Panc1 (cell line): ENCODE results near the gene KHDC4. TPM values are rescaled to one million over a fixed set of nuclear protein-coding genes. Genes with fewer than 3 reads are reported as not detected.
A peak's percentile ranks its signal among the peaks of the same experiment; 100 is the strongest.

Experiments
- ATAC-seq: fragments of 200-7000 bp; cut with Tn5 transposase; 2 replicates; pipeline ENCODE4 v1.9.1; 2020; ENCODE audit warnings: mild to moderate bottlenecking, moderate library complexity
- BruUV-seq: library from RNA; stranded (reverse); fragments of 400-500 nt; replicated peaks from 2 replicates; lab custom pipeline; 2021; lab: Mats Ljungman, UMichigan
- CTCF ChIA-PET: fragments of 300-600 bp; sonication (Branson Sonifier 250); formaldehyde crosslinking; loops from one replicate; lab custom pipeline; 2022; ENCODE audit warnings: antibody characterized with exemption; lab: Charles Lee
- POLR2A ChIA-PET: fragments of 300-600 bp; sonication (Branson Sonifier 250); formaldehyde crosslinking; loops from one replicate; lab custom pipeline; 2022; ENCODE audit warnings: antibody characterized with exemption; lab: Charles Lee
- DNase-seq: peaks from one replicate; pipeline ENCODE4 v3.0.0-alpha.2; 2010; ENCODE audit warnings: low read depth, low spot score
- H3K27ac ChIP-seq: 2 replicates; pipeline ENCODE4 v1.5.1; 2011; ENCODE audit warnings: mild to moderate bottlenecking, low read length, inconsistent platforms
- H3K27me3 ChIP-seq: fragments of 200-500 bp; sonication (Bioruptor generic); 2 replicates; pipeline ENCODE4 v1.6.0; 2014; ENCODE audit warnings: low read length, inconsistent platforms; ENCODE audit not compliant: control insufficient read depth, insufficient read depth
- H3K36me3 ChIP-seq: fragments of 200-500 bp; sonication (Bioruptor generic); 2 replicates; pipeline ENCODE4 v1.5.1; 2014; ENCODE audit warnings: inconsistent platforms, mild to moderate bottlenecking, low read length, moderate library complexity; ENCODE audit not compliant: control insufficient read depth, insufficient read depth
- H3K4me1 ChIP-seq: 2 replicates; pipeline ENCODE4 v1.5.1; 2011; ENCODE audit warnings: inconsistent platforms, mild to moderate bottlenecking, low read length, moderate library complexity; ENCODE audit not compliant: control insufficient read depth, insufficient read depth
- H3K4me3 ChIP-seq, 2 experiments: 2 replicates each; pipeline ENCODE4 v1.5.1; 2011 to 2012; ENCODE audit warnings: low read depth in 2 of 2, low read length in 2 of 2, mild to moderate bottlenecking in 2 of 2, inconsistent platforms in 1 of 2, moderate library complexity in 1 of 2
- H3K9me3 ChIP-seq: fragments of 200-500 bp; sonication (Bioruptor generic); 2 replicates; pipeline ENCODE4 v1.5.1; 2014; ENCODE audit warnings: low read depth, mild to moderate bottlenecking, inconsistent platforms, low read length, moderate library complexity; ENCODE audit not compliant: control insufficient read depth, insufficient read depth
- POLR2AphosphoS5 ChIP-seq: IDR thresholded peaks from 2 replicates; pipeline ENCODE4 v1.6.1; 2012; ENCODE audit warnings: mild to moderate bottlenecking, low read depth, low read length, moderate library complexity
- SIN3A ChIP-seq: IDR thresholded peaks from 2 replicates; pipeline ENCODE4 v1.6.1; 2012; ENCODE audit warnings: low read depth, mild to moderate bottlenecking, low read length, moderate library complexity, borderline replicate concordance; ENCODE audit not compliant: insufficient read depth
- TCF7L2 ChIP-seq: IDR thresholded peaks from 2 replicates; pipeline ENCODE4 v1.6.1; 2011; ENCODE audit warnings: mild to moderate bottlenecking, low read depth, low read length, inconsistent platforms
- in situ Hi-C: cut with HindIII; loops from 2 replicates; pipeline ENCODE4 v1.10.0; 2016; ENCODE audit warnings: low sequenced_read_pairs, low pct_unique_long_range_greater_than_20kb
- intact Hi-C: fragments of 100-400 bp; cut with micrococcal nuclease; formaldehyde crosslinking; loops from one replicate; pipeline ENCODE4 v1.10.0; 2022; ENCODE audit not compliant: unreplicated experiment
- total RNA-seq: library from RNA; stranded (reverse); gene quantifications from one replicate; pipeline ENCODE4 v1.2.1, GENCODE V29; 2021; ENCODE audit not compliant: unreplicated experiment
- TF ChIP-seq, protein P1 (sequence below), 2 experiments: IDR thresholded peaks; 2 replicates each; pipeline ENCODE4 v1.6.1; 2011 to 2012; ENCODE audit warnings: low read depth in 2 of 2, control low read depth in 1 of 2, low read length in 1 of 2, mild to moderate bottlenecking in 1 of 2, moderate library complexity in 1 of 2; ENCODE audit not compliant: insufficient read depth in 1 of 2
- TF ChIP-seq, protein P2 (sequence below): fragments of 450-650 bp; IDR thresholded peaks from 2 replicates; pipeline ENCODE4 v1.5.1; 2017; ENCODE audit warnings: mild to moderate bottlenecking

Gene KHDC4
- total RNA-seq, 1 experiment from 2014 or later = 80.4 TPM

DNA sequence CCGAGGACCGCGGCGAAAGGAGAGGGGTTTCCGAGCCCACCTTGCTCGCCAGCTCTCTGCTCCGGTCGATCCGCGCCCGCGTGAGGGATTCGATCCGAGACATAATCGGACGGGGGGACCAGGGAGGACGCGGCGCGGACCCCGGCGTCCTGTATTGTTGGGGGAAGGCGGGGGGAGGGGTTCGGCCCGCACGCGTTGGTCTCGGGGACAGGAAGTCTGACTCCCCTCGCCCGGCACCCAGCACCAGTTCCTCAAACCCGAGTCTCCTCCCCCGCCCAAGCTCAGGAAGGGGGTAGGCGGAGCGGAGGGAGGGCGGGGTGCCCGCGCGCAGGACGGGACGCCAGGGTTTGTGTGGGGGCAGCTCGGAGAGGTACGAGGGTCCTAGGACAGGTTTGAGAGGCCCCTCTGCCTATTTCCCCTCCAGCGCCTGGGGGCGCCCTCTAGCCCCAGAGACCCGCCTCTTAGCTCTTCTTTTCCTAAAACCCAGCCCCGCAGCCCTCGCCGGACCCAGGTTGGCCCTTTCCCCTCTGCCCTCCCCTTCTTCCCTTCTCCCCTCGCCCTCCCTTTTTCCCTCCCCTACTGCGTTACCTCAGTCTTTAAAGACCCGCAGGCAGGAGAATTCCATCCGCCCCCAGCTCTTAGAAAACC is 44.2 kb upstream of the KHDC4 start, which contains the start of gene ARHGEF2:
Gene ARHGEF2 (minus strand): TSS at position 223 of the 648 bp plus-strand sequence. CDS start 120 bp downstream, at position 103.
- peaks cover 61% of the 10 kb centered on the region for H3K4me1 ChIP-seq
- ChIA-PET POLR2A (interaction anchor here (0.5 to 0.7 kb wide), 3 partner anchors 234 to 462 kb away, joined by 3 to 14 read pairs (median 5); no protein-coding TSS in a partner anchor), CTCF (interaction anchor here (0.6 to 1.1 kb wide), 3 partner anchors 12 to 40 kb away, joined by 3 to 6 read pairs (median 3); no protein-coding TSS in a partner anchor)
- intact Hi-C loops = no loop called here
- in situ Hi-C loops = no loop called here
- peak within 1 kb of the TSS; percentile 82 to 89 for H3K4me3 ChIP-seq
- no TSS peak for BruUV-seq
- peak within 1 kb of the TSS; percentile 99 for H3K27ac ChIP-seq
- no peaks in the 10 kb centered on the region for H3K27me3 ChIP-seq
- DNase-seq = no peak
- peak; percentile 60; the same call in 1 of the 2 replicates for TF ChIP-seq SIN3A
- TF ChIP-seq, protein P1, sequence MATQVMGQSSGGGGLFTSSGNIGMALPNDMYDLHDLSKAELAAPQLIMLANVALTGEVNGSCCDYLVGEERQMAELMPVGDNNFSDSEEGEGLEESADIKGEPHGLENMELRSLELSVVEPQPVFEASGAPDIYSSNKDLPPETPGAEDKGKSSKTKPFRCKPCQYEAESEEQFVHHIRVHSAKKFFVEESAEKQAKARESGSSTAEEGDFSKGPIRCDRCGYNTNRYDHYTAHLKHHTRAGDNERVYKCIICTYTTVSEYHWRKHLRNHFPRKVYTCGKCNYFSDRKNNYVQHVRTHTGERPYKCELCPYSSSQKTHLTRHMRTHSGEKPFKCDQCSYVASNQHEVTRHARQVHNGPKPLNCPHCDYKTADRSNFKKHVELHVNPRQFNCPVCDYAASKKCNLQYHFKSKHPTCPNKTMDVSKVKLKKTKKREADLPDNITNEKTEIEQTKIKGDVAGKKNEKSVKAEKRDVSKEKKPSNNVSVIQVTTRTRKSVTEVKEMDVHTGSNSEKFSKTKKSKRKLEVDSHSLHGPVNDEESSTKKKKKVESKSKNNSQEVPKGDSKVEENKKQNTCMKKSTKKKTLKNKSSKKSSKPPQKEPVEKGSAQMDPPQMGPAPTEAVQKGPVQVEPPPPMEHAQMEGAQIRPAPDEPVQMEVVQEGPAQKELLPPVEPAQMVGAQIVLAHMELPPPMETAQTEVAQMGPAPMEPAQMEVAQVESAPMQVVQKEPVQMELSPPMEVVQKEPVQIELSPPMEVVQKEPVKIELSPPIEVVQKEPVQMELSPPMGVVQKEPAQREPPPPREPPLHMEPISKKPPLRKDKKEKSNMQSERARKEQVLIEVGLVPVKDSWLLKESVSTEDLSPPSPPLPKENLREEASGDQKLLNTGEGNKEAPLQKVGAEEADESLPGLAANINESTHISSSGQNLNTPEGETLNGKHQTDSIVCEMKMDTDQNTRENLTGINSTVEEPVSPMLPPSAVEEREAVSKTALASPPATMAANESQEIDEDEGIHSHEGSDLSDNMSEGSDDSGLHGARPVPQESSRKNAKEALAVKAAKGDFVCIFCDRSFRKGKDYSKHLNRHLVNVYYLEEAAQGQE (IDR thresholded peaks at IDR 0.05; ENCODE audit: insufficient read depth in 1 of 2, low read depth in 2 of 2, low read length in 1 of 2) = no peak
- peak; percentile 84 for TF ChIP-seq POLR2AphosphoS5
- H3K36me3 ChIP-seq = peaks cover 2% of the 10 kb centered on the region; the same call in 1 of the 2 replicates
- ATAC-seq = peak; percentile 85
- no peaks in the 10 kb centered on the region for H3K9me3 ChIP-seq

DNA sequence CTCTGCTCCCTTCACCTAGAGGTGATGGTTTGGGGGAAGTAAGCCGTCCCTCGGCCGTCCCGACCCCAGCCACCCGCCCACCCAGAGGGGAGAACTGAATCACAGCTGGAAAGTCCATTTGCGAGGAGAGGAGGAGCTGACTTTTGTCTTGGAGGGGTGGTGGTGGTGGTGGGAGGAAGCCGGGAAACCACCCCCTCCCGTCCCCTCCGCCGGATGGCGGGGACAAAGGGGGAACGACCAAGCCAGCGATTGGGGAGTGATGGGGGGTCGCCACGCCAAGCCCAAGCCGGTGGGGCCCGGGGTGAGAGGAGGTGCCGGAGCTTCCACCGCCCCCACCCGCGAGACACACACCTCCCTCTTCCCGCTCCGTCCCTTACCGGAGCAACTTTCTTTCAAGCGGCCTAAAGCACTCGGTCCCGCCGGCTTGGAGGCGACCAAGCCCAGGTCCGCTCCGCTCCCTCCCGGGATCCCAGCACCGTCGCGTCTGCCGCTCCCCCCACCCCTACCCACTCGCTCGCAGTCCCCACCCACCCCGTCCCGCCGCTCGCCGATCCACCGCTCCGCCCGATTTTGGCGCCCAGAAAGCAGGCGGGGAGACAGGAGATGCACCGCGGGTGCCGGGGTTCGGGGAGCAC is 43.6 kb upstream of the KHDC4 start:
- POLR2A ChIA-PET = interaction anchor here (0.6 to 0.7 kb wide), 4 partner anchors 33 to 463 kb away, joined by 3 to 14 read pairs (median 4); no protein-coding TSS in a partner anchor
- no TSS peak for BruUV-seq
- CTCF ChIA-PET = interaction anchor here (0.6 to 1.1 kb wide), 2 partner anchors 12 to 13 kb away, joined by 3 read pairs; no protein-coding TSS in a partner anchor
- intact Hi-C loops (no loop called here), in situ Hi-C loops (no loop called here)
- Histone ChIP-seq H3K4me3 (peak overlapping the region; percentile 82 to 89), H3K27ac (peak overlapping the region; percentile 99), H3K36me3 (peaks cover 2% of the 10 kb centered on the region; the same call in 1 of the 2 replicates), H3K9me3 (no peaks in the 10 kb centered on the region), H3K27me3 (no peaks in the 10 kb centered on the region), H3K4me1 (peaks cover 56% of the 10 kb centered on the region)
- TF ChIP-seq, protein P1 (IDR thresholded peaks at IDR 0.05; ENCODE audit: insufficient read depth in 1 of 2, low read depth in 2 of 2, low read length in 1 of 2) = no peak
- TF ChIP-seq, protein P2, sequence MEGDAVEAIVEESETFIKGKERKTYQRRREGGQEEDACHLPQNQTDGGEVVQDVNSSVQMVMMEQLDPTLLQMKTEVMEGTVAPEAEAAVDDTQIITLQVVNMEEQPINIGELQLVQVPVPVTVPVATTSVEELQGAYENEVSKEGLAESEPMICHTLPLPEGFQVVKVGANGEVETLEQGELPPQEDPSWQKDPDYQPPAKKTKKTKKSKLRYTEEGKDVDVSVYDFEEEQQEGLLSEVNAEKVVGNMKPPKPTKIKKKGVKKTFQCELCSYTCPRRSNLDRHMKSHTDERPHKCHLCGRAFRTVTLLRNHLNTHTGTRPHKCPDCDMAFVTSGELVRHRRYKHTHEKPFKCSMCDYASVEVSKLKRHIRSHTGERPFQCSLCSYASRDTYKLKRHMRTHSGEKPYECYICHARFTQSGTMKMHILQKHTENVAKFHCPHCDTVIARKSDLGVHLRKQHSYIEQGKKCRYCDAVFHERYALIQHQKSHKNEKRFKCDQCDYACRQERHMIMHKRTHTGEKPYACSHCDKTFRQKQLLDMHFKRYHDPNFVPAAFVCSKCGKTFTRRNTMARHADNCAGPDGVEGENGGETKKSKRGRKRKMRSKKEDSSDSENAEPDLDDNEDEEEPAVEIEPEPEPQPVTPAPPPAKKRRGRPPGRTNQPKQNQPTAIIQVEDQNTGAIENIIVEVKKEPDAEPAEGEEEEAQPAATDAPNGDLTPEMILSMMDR = no peak
- TF ChIP-seq POLR2AphosphoS5 (no peak), SIN3A (no peak), TCF7L2 (no peak)
- DNase-seq (no peak), ATAC-seq (peak; percentile 59)
